ENCODE measurements around the gene MANEA. TPM values are rescaled to one million over a fixed set of nuclear protein-coding genes. Genes with fewer than 3 reads are reported as not detected.

Gene MANEA
- total RNA-seq, 6 experiments from 2014 or later: 8.0 to 14.3 (median 13.2) TPM

DNA sequence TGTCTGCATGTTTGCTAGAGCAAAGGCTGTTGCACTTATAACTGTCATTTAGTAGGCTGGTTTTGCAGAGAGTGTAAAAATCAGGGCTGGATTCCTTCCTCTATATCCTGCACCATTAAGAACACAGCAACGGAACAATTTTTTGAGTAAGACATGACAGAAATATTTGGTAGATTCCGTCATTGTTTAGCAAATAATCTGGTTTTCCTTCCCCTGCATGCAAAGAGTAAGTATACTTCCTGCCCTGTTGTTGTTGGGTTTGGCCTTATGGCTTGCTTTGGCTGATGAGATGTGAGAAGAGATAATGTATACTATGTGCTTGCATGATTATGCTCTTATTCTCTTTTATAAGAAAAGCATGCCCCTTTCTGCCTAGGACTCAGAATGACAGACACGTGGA, 23.8 kb downstream of the MANEA start:
- DNase-seq: no peak
- TF ChIP-seq, protein P1, sequence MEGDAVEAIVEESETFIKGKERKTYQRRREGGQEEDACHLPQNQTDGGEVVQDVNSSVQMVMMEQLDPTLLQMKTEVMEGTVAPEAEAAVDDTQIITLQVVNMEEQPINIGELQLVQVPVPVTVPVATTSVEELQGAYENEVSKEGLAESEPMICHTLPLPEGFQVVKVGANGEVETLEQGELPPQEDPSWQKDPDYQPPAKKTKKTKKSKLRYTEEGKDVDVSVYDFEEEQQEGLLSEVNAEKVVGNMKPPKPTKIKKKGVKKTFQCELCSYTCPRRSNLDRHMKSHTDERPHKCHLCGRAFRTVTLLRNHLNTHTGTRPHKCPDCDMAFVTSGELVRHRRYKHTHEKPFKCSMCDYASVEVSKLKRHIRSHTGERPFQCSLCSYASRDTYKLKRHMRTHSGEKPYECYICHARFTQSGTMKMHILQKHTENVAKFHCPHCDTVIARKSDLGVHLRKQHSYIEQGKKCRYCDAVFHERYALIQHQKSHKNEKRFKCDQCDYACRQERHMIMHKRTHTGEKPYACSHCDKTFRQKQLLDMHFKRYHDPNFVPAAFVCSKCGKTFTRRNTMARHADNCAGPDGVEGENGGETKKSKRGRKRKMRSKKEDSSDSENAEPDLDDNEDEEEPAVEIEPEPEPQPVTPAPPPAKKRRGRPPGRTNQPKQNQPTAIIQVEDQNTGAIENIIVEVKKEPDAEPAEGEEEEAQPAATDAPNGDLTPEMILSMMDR (IDR thresholded peaks at IDR 0.05): no peak

DNA sequence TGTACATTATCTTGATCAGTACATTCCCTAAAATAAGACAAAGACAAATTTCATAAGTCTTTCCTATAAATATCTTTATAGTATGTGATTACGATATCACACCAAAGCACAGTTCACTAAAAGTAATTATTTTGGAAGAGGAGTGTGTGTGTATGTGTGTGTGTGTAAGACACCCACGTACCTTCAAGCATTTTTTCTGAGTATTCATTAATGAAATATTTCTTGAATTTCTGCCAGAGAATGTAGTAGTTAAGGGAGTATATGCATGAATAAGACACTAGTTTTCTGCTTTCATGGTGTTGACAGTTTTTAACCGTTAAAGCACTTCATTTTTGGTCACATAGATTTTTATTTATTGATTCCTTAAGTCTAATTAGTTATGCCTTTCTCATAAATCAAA, 36.8 kb downstream of the MANEA start:
- Mint-ChIP-seq H3K27me3 (ENCODE audit: insufficient read depth) (no peaks in the 10 kb centered on the region), H3K4me3 (no peak overlapping the region), H3K27ac (no peak overlapping the region), H3K4me1 (ENCODE audit: low read depth) (no peaks in the 10 kb centered on the region), H3K36me3 (ENCODE audit: low read depth) (no peaks in the 10 kb centered on the region), H3K9me3 (no peaks in the 10 kb centered on the region)
- DNase-seq: no peak
- TF ChIP-seq, protein P1 (IDR thresholded peaks at IDR 0.05): no peak

More for the DNA sequence above, 23.8 kb downstream of the MANEA start:
- H3K27ac Mint-ChIP-seq: no peak overlapping the region
- H3K4me1 Mint-ChIP-seq (ENCODE audit: low read depth): peaks cover 5% of the 10 kb centered on the region; the same call in 1 of the 2 replicates
- no peaks in the 10 kb centered on the region for H3K36me3 Mint-ChIP-seq (ENCODE audit: low read depth)
- H3K9me3 Mint-ChIP-seq: no peaks in the 10 kb centered on the region
- no peaks in the 10 kb centered on the region for H3K27me3 Mint-ChIP-seq (ENCODE audit: insufficient read depth)
- H3K4me3 Mint-ChIP-seq: no peak overlapping the region

DNA sequence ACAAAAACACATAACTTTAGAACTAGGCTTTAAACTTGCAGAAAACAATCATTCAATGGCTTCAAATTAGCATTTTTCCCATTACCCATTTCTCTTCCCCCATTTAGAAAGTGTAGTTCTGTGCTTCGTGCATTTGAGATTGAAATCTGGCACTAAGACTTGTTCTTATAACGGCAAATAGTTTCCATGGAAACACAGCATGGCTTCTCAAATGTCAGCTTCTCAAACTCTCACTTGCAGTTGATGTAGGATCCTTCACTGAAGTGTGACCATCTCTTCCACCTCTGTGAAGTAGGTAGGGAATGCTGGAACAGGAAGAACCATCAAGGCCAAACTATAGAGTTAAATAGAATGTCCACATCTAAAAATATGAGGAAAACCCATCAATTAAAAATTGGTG, 52.2 kb downstream of the MANEA start:
- peaks cover 3% of the 10 kb centered on the region; the same call in 1 of the 2 replicates for H3K27me3 Mint-ChIP-seq (ENCODE audit: insufficient read depth)
- no peak for DNase-seq
- no peaks in the 10 kb centered on the region for H3K36me3 Mint-ChIP-seq (ENCODE audit: low read depth)
- no peaks in the 10 kb centered on the region for H3K4me1 Mint-ChIP-seq (ENCODE audit: low read depth)
- TF ChIP-seq, protein P1 (IDR thresholded peaks at IDR 0.05): no peak
- H3K4me3 Mint-ChIP-seq: no peak overlapping the region
- peaks cover 19% of the 10 kb centered on the region for H3K9me3 Mint-ChIP-seq
- no peak overlapping the region for H3K27ac Mint-ChIP-seq

DNA sequence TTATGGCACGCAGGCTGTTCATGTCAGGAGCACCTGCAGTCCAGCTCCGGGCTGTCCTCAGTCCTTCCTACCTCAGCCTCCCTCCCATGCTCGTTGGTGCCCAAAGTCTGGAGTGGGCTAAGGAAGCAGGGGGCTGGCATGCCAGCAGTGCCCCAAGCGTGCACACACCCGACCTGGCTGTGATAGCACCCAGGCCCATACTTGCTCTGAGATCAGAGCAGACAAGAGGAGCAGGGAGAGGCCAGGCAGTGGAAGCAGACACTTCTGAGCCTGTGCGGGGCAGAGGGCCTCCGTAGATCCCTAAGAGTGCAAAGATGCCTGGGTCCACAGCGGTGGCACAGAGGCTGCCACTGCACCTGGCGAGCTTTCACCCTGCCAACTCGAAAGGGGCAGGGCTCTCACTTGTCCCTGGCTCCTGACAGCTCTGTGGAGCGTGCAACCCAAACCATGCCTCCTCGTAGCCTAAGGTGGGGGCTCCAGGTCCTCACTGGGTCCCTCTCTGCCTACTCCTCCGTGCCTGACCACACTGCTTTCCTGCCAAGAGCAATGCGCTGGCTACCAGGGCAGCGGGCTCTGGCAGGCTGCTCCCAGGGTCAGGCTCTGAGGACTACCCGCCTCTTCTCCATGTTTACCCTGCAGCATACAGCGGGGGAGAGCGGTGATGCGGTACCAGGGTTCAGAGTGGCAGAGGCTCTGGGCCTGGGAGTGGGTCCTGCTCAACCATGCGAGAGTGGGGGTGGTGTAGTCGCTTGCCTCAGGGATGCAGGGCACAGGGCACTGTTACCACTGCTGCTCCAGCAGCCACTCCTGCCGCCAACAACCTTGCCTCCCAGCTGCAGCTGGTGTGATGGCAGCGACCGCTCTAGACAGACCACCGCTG, 59.5 kb downstream of the MANEA start:
- Mint-ChIP-seq H3K4me3 (no peak overlapping the region), H3K27ac (no peak overlapping the region), H3K4me1 (ENCODE audit: low read depth) (no peaks in the 10 kb centered on the region), H3K36me3 (ENCODE audit: low read depth) (no peaks in the 10 kb centered on the region), H3K27me3 (ENCODE audit: insufficient read depth) (peaks cover 4% of the 10 kb centered on the region; the same call in 1 of the 2 replicates), H3K9me3 (peaks cover 16% of the 10 kb centered on the region)
- TF ChIP-seq, protein P1 (IDR thresholded peaks at IDR 0.05): no peak
- no peak for DNase-seq

DNA sequence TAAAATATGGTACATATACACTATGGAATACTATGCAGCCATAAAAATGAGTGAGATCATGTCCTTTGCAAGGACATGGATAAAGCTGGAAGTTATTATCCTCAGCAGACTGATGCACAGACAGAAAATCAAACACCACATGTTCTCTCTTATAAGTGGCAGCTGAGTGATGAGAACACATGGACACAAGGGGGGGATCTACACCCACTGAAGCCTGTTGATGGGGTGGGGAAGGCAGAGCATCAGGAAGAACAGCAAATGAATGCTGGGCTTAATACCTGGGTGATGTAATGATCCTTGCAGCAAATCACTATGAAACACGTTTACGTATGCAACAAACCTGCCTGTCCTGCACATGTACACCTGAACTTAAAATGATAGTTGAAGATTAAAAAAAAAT, 71.3 kb downstream of the MANEA start:
- no peak overlapping the region for H3K4me3 Mint-ChIP-seq
- no peak overlapping the region for H3K27ac Mint-ChIP-seq
- H3K9me3 Mint-ChIP-seq: peaks cover 56% of the 10 kb centered on the region
- H3K27me3 Mint-ChIP-seq (ENCODE audit: insufficient read depth): no peaks in the 10 kb centered on the region
- TF ChIP-seq, protein P1 (IDR thresholded peaks at IDR 0.05): no peak
- H3K36me3 Mint-ChIP-seq (ENCODE audit: low read depth): no peaks in the 10 kb centered on the region
- H3K4me1 Mint-ChIP-seq (ENCODE audit: low read depth): no peaks in the 10 kb centered on the region
- no peak for DNase-seq
